ENCODE measurements around the gene RPE.

DNA sequence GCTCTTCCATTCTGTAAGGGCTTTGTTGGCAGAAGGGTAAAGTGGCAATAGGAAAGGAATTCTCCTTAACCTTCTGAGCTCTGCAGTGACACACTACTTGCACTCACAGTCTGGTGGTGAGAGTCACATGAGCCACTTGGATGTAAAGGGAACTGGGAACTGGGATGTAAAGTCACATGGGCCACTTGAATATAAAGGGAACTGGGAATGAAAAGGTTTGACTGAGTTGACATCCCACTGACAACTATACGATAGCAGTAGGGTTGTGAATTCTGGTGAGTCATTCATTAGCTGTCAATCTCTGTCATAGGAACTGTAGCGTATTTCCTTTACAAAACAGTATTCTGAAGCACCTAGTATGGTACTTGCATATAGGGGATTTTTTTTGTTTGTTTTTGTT is 5.5 kb downstream of the RPE start:
- no peak for TF ChIP-seq POLR2AphosphoS5 (IDR thresholded peaks at IDR 0.05)
- no peak for TF ChIP-seq CTCF (IDR thresholded peaks at IDR 0.05 in 8 of 11, conservative IDR thresholded peaks at IDR 0.05 in 3 of 11)
- no peak for TF ChIP-seq POLR2A (IDR thresholded peaks at IDR 0.05)
